Ovary (tissue), 3 donors: ENCODE data around the gene RNU6-7.

Experiments
- EP300 ChIP-seq: sonication (generic); formaldehyde crosslinking; IDR thresholded peaks from one replicate; pipeline ENCODE4 v1.6.1; 2017; ENCODE audit warnings: antibody characterized with exemption
- POLR2A ChIP-seq: fragments of 450-650 bp; IDR thresholded peaks from one replicate; pipeline ENCODE4 v1.6.1; 2017; ENCODE audit warnings: antibody characterized with exemption, mild to moderate bottlenecking, moderate library complexity
- TF ChIP-seq, protein P1 (sequence below), 3 donors: fragments of 450-650 bp in 2 of 3; fragments of 200-600 bp in 1 of 3; IDR thresholded peaks; one replicate each; pipeline versions ENCODE4 v1.5.1 to v1.8.0; 2016 to 2022; ENCODE audit warnings: antibody characterized with exemption in 3 of 3, mild to moderate bottlenecking in 1 of 3
- donor health status: DM: no; HTN: no; CAD: no.

DNA sequence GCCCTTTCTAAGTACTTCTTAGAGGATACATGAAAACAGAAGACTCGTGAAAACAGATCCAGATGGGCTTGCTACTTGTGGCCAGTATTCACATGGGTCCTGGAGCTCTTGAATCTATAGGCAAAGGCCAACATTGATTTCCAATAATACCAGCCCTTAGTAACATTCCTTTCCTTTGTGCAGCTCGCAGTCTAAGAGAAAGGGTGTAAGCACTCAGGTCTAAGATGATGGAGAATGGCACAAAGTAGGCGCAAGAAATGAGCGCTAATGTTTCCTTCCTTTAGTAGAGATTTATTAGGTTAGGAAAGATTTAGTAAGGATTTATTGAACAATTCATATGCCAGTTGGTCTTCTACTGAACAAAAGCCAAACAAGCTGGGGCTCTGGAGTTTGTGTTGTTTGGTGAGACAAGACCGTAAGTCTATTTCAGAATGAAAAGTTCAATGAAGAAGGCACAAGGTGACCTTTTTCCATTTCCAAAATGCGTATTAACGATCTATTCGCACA, 699 bp downstream of the RNU6-7 start:
- TF ChIP-seq, protein P1, sequence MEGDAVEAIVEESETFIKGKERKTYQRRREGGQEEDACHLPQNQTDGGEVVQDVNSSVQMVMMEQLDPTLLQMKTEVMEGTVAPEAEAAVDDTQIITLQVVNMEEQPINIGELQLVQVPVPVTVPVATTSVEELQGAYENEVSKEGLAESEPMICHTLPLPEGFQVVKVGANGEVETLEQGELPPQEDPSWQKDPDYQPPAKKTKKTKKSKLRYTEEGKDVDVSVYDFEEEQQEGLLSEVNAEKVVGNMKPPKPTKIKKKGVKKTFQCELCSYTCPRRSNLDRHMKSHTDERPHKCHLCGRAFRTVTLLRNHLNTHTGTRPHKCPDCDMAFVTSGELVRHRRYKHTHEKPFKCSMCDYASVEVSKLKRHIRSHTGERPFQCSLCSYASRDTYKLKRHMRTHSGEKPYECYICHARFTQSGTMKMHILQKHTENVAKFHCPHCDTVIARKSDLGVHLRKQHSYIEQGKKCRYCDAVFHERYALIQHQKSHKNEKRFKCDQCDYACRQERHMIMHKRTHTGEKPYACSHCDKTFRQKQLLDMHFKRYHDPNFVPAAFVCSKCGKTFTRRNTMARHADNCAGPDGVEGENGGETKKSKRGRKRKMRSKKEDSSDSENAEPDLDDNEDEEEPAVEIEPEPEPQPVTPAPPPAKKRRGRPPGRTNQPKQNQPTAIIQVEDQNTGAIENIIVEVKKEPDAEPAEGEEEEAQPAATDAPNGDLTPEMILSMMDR (IDR thresholded peaks at IDR 0.05) = no peak
- TF ChIP-seq POLR2A = no peak
- TF ChIP-seq EP300 = no peak
